Subcutaneous adipose tissue (tissue), 4 donors: ENCODE measurements around the gene SLIT3. TPM values are rescaled to one million over a fixed set of nuclear protein-coding genes. Genes with fewer than 3 reads are reported as not detected.

Source experiments
- CTCF ChIP-seq: fragments of 450-650 bp; IDR thresholded peaks from one replicate; pipeline ENCODE4 v1.5.1; 2016; ENCODE audit warnings: low read depth, mild to moderate bottlenecking, control low read depth, antibody characterized with exemption, moderate library complexity
- total RNA-seq, 4 donors: library from RNA; depleted of rRNA; stranded (reverse); fragments of >200 nt; gene quantifications; one replicate each; pipeline ENCODE4 v1.1.0, GENCODE V29; 2016

The SLIT3 gene
- total RNA-seq, 4 donors from 2014 or later, result 48.1 to 163 (median 83.2) TPM

DNA sequence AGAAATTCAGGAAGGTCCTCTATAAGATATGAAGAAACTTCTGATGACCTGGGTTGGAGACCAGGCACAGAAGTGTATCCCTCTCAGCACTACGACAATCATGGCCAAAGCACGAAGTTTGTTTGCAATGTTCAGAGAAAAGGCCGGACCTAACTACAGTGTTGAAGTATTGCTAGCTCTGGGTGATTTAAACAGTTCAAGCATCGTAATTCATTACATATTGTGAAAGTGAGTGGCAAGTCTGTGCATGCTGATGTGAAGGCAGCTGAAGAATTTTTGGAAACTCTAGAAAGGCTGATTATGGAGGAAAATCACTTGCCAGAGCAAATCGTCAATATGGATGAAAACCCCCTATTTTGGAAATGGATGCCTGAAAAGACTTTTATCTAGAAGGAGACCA, 654.6 kb downstream of the SLIT3 start:
- TF ChIP-seq CTCF, result no peak

DNA sequence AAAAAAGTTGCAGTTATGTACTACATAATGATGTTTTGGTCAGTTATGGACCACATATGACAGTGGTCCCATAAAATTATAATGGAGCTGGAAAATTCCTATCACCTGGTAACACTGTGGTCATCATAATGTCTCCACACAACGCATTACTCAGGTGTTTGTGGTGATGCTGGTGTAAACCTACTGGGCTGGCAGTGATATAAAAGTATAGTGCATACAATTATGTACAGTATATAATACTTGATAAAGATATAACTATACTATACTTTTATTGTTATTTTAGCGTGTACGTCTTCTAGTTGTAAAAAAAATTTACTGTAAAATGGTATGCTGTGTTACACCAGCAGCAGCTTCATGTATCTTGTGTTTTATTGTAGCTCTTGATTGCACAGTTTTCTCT, 655.7 kb downstream of the SLIT3 start:
- no peak for TF ChIP-seq CTCF

DNA sequence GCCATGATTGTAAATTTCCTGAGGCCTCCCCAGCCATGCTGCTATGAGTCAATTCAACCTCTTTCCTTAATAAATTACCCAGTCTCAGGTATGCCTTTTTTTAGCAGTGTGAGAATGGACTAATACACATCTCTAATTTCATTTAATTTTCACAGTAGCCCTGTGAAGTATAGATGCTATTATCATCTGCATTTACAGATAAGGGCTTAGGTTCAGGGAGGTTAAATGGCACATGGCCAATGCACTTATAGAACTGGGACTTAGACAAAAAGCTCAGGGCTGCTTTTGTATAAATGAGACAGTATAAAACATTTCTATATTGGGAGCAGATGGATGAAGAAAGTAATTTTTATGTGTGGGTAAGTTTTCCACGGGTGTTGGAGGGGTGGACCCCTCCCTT, 658.9 kb downstream of the SLIT3 start:
- no peak for TF ChIP-seq CTCF

DNA sequence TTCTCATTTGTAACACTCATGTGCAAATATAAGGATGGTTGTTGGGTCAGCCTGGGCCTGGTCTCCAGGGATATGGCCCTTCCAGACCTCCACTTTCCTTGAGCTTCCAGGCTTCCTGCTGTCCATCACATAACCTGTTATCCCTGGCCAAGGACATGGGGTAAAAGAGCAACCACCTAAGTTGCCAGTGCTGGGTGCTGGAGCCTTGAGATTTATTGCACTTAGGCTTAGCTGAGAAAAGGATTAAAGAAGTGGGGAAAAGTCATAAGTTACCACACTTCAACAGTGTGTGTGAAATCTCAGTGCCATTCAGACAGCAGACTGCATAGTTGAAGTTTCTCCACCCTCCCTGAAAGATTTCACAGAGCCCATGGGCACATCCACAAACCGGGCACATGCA, 663.1 kb downstream of the SLIT3 start:
- no peak for TF ChIP-seq CTCF

DNA sequence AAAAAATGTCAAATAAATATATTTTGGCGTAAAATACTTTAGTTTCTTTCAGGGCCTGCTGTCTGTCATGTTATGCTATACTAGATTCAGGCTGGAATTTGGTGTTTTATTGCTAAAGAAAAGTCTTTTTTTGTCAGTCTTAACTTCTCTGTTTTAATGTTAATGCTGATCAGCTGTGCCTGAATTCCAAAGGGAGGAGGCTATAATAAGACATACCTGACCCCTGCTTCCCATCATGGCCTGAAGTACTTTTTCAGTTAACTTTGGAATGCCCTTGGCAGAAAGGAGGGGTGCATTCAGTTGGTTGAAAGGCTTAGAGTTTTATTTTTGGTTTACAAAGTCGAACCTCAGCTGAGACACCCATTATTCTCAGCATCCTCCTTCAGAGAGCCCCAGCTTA, 663.7 kb downstream of the SLIT3 start:
- TF ChIP-seq CTCF, result no peak

- no peak for TF ChIP-seq CTCF
Observed at GRCh38 chr5:168624850-168625364, 676.0 kb downstream of the SLIT3 start.

DNA sequence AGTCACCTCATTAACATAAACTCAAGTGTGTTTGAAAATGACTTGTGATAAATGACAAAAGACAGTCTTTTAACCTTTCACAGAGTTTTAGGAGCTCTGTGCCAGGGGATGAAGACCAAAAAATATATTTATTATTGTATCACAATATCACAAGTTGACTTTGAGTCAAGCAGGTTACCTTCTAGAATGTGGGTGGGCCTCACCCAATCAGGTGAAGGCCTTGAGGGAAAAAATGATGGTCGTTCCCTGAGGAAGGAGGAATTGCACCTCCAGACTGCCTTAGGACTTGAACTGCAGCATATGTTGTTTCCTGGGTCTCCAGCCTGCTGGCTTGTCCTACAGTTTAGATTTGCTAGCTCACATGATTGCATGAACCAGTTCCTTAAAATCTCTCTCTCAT, 680.1 kb downstream of the SLIT3 start:
- TF ChIP-seq CTCF, result no peak
